ENCODE data around the gene ESD. TPM values are rescaled to one million over a fixed set of nuclear protein-coding genes. Genes with fewer than 3 reads are reported as not detected.
"Not testable (repeated sequence)": the region's sequence is repeated elsewhere in the genome, so short reads cannot be mapped to it uniquely, and the experiment has no call there.

The ESD gene
- total and polyA plus RNA-seq, 11 donors = 89.7 to 113 (median 103) TPM

DNA sequence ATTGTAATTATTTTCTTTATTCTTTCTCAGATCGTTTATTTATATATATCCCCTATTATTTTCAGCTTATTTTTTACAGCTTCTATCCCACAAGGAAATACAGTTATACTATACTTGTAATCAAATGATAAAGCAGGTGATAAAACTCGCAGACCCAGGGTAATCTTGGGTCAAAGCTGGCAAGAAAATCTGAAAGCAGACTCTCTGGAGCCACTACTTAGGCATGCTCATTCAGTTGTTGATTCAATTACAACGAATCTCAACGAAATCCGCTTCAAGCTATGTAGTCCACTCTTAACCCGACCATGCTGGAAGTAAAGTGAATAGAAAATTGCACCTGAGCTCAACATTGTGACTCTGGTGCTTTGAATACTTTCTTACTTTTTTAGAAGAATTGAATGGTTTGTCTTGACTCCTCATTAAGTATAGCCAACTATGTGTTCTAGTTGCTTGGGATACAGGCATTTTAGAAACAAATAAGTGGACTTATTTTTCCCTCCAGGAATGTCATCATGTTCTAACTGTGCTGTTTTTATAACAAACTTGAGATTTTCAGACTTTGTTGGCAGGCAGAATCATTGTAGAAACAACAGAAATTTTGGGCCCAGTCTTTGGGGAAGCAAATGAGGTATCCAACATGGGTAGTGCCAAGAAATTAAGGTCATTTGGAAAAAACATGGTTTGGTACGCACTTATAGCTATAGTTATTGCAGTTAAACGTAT, 21.4 kb downstream of the ESD start:
- H3K4me1 ChIP-seq = peaks cover 0 to 35% (median 0%) of the 10 kb centered on the region in 12 donors
- DNase-seq (no peak), ATAC-seq (no peak)
- WGBS, 4 donors = 77 to 82% (median 81%) methylated on average over 8 of the region's 8 CpGs
- H3K27ac ChIP-seq = peak overlapping the region in 5 of 12 donors; percentile 2 to 59 (median 6)
- intact Hi-C loops (cut with DNase I) = no loop called here
- TF ChIP-seq, protein P1, sequence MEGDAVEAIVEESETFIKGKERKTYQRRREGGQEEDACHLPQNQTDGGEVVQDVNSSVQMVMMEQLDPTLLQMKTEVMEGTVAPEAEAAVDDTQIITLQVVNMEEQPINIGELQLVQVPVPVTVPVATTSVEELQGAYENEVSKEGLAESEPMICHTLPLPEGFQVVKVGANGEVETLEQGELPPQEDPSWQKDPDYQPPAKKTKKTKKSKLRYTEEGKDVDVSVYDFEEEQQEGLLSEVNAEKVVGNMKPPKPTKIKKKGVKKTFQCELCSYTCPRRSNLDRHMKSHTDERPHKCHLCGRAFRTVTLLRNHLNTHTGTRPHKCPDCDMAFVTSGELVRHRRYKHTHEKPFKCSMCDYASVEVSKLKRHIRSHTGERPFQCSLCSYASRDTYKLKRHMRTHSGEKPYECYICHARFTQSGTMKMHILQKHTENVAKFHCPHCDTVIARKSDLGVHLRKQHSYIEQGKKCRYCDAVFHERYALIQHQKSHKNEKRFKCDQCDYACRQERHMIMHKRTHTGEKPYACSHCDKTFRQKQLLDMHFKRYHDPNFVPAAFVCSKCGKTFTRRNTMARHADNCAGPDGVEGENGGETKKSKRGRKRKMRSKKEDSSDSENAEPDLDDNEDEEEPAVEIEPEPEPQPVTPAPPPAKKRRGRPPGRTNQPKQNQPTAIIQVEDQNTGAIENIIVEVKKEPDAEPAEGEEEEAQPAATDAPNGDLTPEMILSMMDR (IDR thresholded peaks at IDR 0.05) = no peak
- no peak for TF ChIP-seq POLR2A (IDR thresholded peaks at IDR 0.05)
- H3K4me3 ChIP-seq = no peak overlapping the region
- no peaks in the 10 kb centered on the region for H3K27me3 ChIP-seq
- H3K9me3 ChIP-seq = no peaks in the 10 kb centered on the region
- H3K36me3 ChIP-seq = peaks cover 0 to 100% (median 97%) of the 10 kb centered on the region in 9 donors

DNA sequence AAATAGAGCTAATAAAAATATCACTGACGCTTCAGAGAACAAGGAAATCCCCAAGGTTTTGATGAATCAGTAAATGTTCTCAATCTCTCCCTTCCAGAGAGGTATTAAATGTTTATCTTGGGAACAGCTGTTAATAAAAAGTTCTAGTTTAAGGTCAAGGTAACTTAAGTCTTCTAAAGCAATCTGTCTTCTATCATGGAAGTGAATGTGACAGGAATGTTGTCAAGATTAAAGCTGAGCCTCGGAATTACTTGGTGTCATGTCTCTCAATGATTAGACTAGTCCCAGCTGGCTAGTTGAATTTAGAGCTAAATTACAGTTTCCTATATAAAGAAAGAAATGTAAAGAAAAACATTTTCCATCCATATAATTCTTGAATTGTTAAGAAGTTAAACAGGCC, 23.4 kb downstream of the ESD start:
- Histone ChIP-seq H3K36me3 (peaks cover 0 to 94% (median 84%) of the 10 kb centered on the region in 9 donors), H3K4me3 (no peak overlapping the region), H3K4me1 (peaks cover 0 to 27% (median 0%) of the 10 kb centered on the region in 12 donors), H3K9me3 (peaks cover 0 to 4% (median 0%) of the 10 kb centered on the region in 12 donors), H3K27ac (no peak overlapping the region), H3K27me3 (no peaks in the 10 kb centered on the region)
- TF ChIP-seq POLR2A (IDR thresholded peaks at IDR 0.05) = no peak
- TF ChIP-seq, protein P1 (IDR thresholded peaks at IDR 0.05) = no peak
- ATAC-seq = no peak
- intact Hi-C loops (cut with DNase I) = no loop called here
- WGBS, 4 donors = 49 to 62% (median 59%) methylated on average over 2 of the region's 2 CpGs
- no peak for DNase-seq

- ATAC-seq (no peak), DNase-seq (no peak)
- peaks cover 0 to 76% (median 66%) of the 10 kb centered on the region in 9 donors for H3K36me3 ChIP-seq
- H3K9me3 ChIP-seq = peaks cover 0 to 4% (median 0%) of the 10 kb centered on the region in 12 donors
- TF ChIP-seq, protein P1 (IDR thresholded peaks at IDR 0.05) = no peak
- TF ChIP-seq POLR2A (IDR thresholded peaks at IDR 0.05) = no peak
- H3K27me3 ChIP-seq = no peaks in the 10 kb centered on the region
- intact Hi-C loops (cut with DNase I) = no loop called here
- no peak overlapping the region for H3K4me3 ChIP-seq
- H3K4me1 ChIP-seq = peaks cover 0 to 24% (median 0%) of the 10 kb centered on the region in 12 donors
- no peak overlapping the region for H3K27ac ChIP-seq
Observed at GRCh38 chr13:46771693-46772092, 25.3 kb downstream of the ESD start.

GRCh38 chr13:46769925-46770324, 27.0 kb downstream of the ESD start:
- H3K27me3 ChIP-seq; ATAC-seq; H3K9me3 ChIP-seq; intact Hi-C loops (cut with DNase I); H3K27ac ChIP-seq; H3K4me1 ChIP-seq; DNase-seq; H3K4me3 ChIP-seq: not testable (repeated sequence)
- 93 to 98% (median 96%) methylated on average over 4 of the region's 4 CpGs for WGBS, 4 donors
- peaks cover 0 to 58% (median 48%) of the 10 kb centered on the region in 9 donors for H3K36me3 ChIP-seq

All from heart left ventricle (tissue), 16 donors.